ENCODE data around the gene PGAP3. TPM values are rescaled to one million over a fixed set of nuclear protein-coding genes. Genes with fewer than 3 reads are reported as not detected.

Gene PGAP3
- total and polyA plus RNA-seq, 7 donors, result 1.4 to 7.9 (median 4.5) TPM

GRCh38 chr17:39622380-39623006 lies 65.4 kb downstream of the PGAP3 start:
- no peaks in the 10 kb centered on the region for H3K36me3 ChIP-seq (ENCODE audit: insufficient read depth in 1 of 2, low read depth in 1 of 2)
- DNase-seq, result no peak
- peaks cover 0 to 35% (median 11%) of the 10 kb centered on the region in 3 donors for H3K27me3 ChIP-seq (ENCODE audit: insufficient read depth in 3 of 3, low read length in 2 of 3)
- H3K4me3 ChIP-seq, result no peak overlapping the region
- intact Hi-C loops (cut with DNase I), result loop anchor here (1.0 to 10.0 kb wide), 8 partner anchors 48 to 242 kb away; partner anchors contain the start of genes IKZF3 (in 1 of the 2), MIEN1 (in 1 of the 2) and ZPBP2 (in 1 of the 2)
- H3K9me3 ChIP-seq, result no peaks in the 10 kb centered on the region
- TF ChIP-seq CTCF (IDR thresholded peaks at IDR 0.05), result no peak
- WGBS, 3 donors, result 48 to 53% (median 49%) methylated on average over 16 of the region's 16 CpGs
- H3K4me1 ChIP-seq, result peaks cover 5% of the 10 kb centered on the region
- peak in 1 of 4 donors; percentile 4 for ATAC-seq
- no peak overlapping the region for H3K27ac ChIP-seq

GRCh38 chr17:39621523-39622379 lies 66.1 kb downstream of the PGAP3 start:
- intact Hi-C loops (cut with DNase I), result loop anchor here (1.0 to 10.0 kb wide), 8 partner anchors 49 to 243 kb away; partner anchors contain the start of genes IKZF3 (in 1 of the 2), MIEN1 (in 1 of the 2) and ZPBP2 (in 1 of the 2)
- peak; percentile 82 to 91 for DNase-seq
- Histone ChIP-seq H3K4me1 (peaks cover 1% of the 10 kb centered on the region), H3K4me3 (no peak overlapping the region), H3K27me3 (ENCODE audit: insufficient read depth in 3 of 3, low read length in 2 of 3) (peaks cover 0 to 27% (median 8%) of the 10 kb centered on the region in 3 donors), H3K9me3 (no peaks in the 10 kb centered on the region), H3K27ac (no peak overlapping the region), H3K36me3 (ENCODE audit: insufficient read depth in 1 of 2, low read depth in 1 of 2) (no peaks in the 10 kb centered on the region)
- WGBS, 3 donors, result 4 to 7% (median 7%) methylated on average over 25 to 26 of the region's 26 CpGs
- peak; percentile 100 for TF ChIP-seq CTCF (IDR thresholded peaks at IDR 0.05)
- ATAC-seq, result peak; percentile 83 to 93 (median 89)

Other genes starting within 250 kb of the PGAP3 start
- 10 to 100 TPM; 18.2 to 28.5 (median 25.9) TPM for gene MED1, start 236.8 kb downstream of the PGAP3 start, total RNA-seq
- 10 to 100 TPM in 2 of 3 donors, 1 to 10 TPM in 1; 6.2 to 19.2 (median 12.0) TPM for gene MED1, start 236.8 kb downstream of the PGAP3 start, polyA plus RNA-seq
- 10 to 100 TPM; 17.8 to 25.3 (median 21.7) TPM for gene CDK12, start 226.6 kb downstream of the PGAP3 start, total RNA-seq
- gene CDK12, start 226.6 kb downstream of the PGAP3 start, polyA plus RNA-seq, result 10 to 100 TPM in 1 of 3 donors, 1 to 10 TPM in 2; 3.5 to 13.8 (median 6.1) TPM
- not detected for gene NEUROD2, start 80.1 kb downstream of the PGAP3 start, total RNA-seq
- under 1 TPM in 1 of 3 donors, not detected in 2; 0.01 TPM for gene NEUROD2, start 80.1 kb downstream of the PGAP3 start, polyA plus RNA-seq
- gene PPP1R1B, start 61.1 kb downstream of the PGAP3 start, total RNA-seq, result under 1 TPM in 3 of 4 donors, not detected in 1; 0.21 to 0.42 (median 0.23) TPM
- 1 to 10 TPM in 1 of 3 donors, under 1 TPM in 2; 0.10 to 1.6 (median 0.35) TPM for gene PPP1R1B, start 61.1 kb downstream of the PGAP3 start, polyA plus RNA-seq
- gene STARD3, start 50.9 kb downstream of the PGAP3 start, total RNA-seq, result 10 to 100 TPM; 22.5 to 32.6 (median 26.1) TPM
- 10 to 100 TPM; 33.0 to 62.8 (median 47.9) TPM for gene STARD3, start 50.9 kb downstream of the PGAP3 start, polyA plus RNA-seq
- 1,000 to 10,000 TPM; 3,389 to 5,818 (median 3,842) TPM for gene TCAP, start 22.7 kb downstream of the PGAP3 start, total RNA-seq
- gene TCAP, start 22.7 kb downstream of the PGAP3 start, polyA plus RNA-seq, result 1,000 to 10,000 TPM; 2,116 to 7,047 (median 2,671) TPM
- gene PNMT, start 19.6 kb downstream of the PGAP3 start, total RNA-seq, result 10 to 100 TPM in 2 of 4 donors, 1 to 10 TPM in 2; 5.9 to 15.3 (median 11.8) TPM
- 10 to 100 TPM in 1 of 3 donors, 1 to 10 TPM in 2; 6.0 to 13.0 (median 6.8) TPM for gene PNMT, start 19.6 kb downstream of the PGAP3 start, polyA plus RNA-seq
- gene ERBB2, start 12.0 kb upstream of the PGAP3 start, total RNA-seq, result 10 to 100 TPM; 20.4 to 24.9 (median 21.1) TPM
- 10 to 100 TPM in 1 of 3 donors, 1 to 10 TPM in 2; 4.0 to 11.1 (median 9.2) TPM for gene ERBB2, start 12.0 kb upstream of the PGAP3 start, polyA plus RNA-seq
- 10 to 100 TPM; 28.2 to 44.3 (median 36.2) TPM for gene MIEN1, start 42.5 kb upstream of the PGAP3 start, total RNA-seq
- 10 to 100 TPM; 42.6 to 83.9 (median 63.5) TPM for gene MIEN1, start 42.5 kb upstream of the PGAP3 start, polyA plus RNA-seq
- gene GRB7, start 49.9 kb upstream of the PGAP3 start, total RNA-seq, result not detected
- under 1 TPM in 2 of 3 donors, not detected in 1; 0.06 to 0.69 TPM for gene GRB7, start 49.9 kb upstream of the PGAP3 start, polyA plus RNA-seq
- under 1 TPM; 0.12 to 0.82 (median 0.57) TPM for gene IKZF3, start 176.3 kb upstream of the PGAP3 start, total RNA-seq
- gene IKZF3, start 176.3 kb upstream of the PGAP3 start, polyA plus RNA-seq, result under 1 TPM; 0.01 to 0.14 (median 0.03) TPM
- not detected for gene ZPBP2, start 180.1 kb upstream of the PGAP3 start, total RNA-seq
- gene ZPBP2, start 180.1 kb upstream of the PGAP3 start, polyA plus RNA-seq, result not detected
- 1 to 10 TPM in 1 of 4 donors, under 1 TPM in 3; 0.54 to 3.6 (median 0.93) TPM for gene GSDMB, start 230.6 kb upstream of the PGAP3 start, total RNA-seq
- gene GSDMB, start 230.6 kb upstream of the PGAP3 start, polyA plus RNA-seq, result 1 to 10 TPM in 1 of 3 donors, under 1 TPM in 2; 0.77 to 1.1 (median 1.00) TPM
- 10 to 100 TPM; 16.9 to 25.1 (median 22.0) TPM for gene ORMDL3, start 239.5 kb upstream of the PGAP3 start, total RNA-seq
- 10 to 100 TPM; 18.7 to 66.9 (median 23.6) TPM for gene ORMDL3, start 239.5 kb upstream of the PGAP3 start, polyA plus RNA-seq
- not detected for gene LRRC3C, start 239.7 kb upstream of the PGAP3 start, total RNA-seq
- gene LRRC3C, start 239.7 kb upstream of the PGAP3 start, polyA plus RNA-seq, result under 1 TPM in 1 of 3 donors, not detected in 2; 0.04 TPM

Measured in psoas muscle (tissue), 8 donors.